ENCODE measurements around the gene HIPK2. TPM values are rescaled to one million over a fixed set of nuclear protein-coding genes. Genes with fewer than 3 reads are reported as not detected.

The HIPK2 gene
- total and polyA plus RNA-seq, 2 experiments from 2014 or later: 7.3 to 16.9 TPM

DNA sequence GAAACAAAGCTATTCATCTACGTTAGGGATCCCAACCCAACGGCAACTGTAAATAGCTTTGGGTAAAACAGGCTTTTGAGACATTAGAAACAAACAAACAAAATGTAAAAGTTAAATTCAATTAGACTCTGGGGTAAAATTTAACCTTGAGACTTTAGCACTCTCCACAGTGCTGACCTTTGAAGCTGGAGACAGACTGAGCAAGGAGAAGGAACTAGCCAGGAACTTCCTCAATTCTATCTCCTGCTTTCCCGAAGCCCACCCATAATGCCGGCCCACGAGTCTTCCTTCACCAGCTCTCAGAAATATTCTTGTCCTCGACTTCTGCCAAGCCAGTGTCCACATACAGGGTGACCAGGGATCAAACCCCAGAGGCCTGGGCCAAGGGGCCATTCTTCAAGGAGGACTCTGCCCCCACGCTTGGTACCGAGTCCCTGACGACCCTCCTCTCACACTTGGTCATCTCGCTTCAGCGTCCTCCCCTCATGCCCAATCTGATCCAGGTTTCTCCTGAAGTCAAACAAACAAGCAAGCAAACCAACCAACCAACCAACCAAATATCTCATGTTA is 114.1 kb downstream of the HIPK2 start:
- H3K36me3 Mint-ChIP-seq (ENCODE audit: low read depth): no peaks in the 10 kb centered on the region
- no peaks in the 10 kb centered on the region for H3K27me3 ChIP-seq (ENCODE audit: insufficient read depth)
- peaks cover 14% of the 10 kb centered on the region for H3K27me3 Mint-ChIP-seq (ENCODE audit: insufficient read depth, low read depth, poor library complexity)
- peaks cover 31% of the 10 kb centered on the region for H3K4me1 Mint-ChIP-seq
- H3K4me3 Mint-ChIP-seq: no peak overlapping the region
- H3K4me3 ChIP-seq: no peak overlapping the region
- no peak for ATAC-seq
- 0 out of 2 replicates have a peak, but pooled peaks cover 5% of the 10 kb centered on the region for H3K9me2 ChIP-seq (ENCODE audit: insufficient read depth)
- peak overlapping the region; percentile 43; the same call in 1 of the 2 replicates for H3K27ac Mint-ChIP-seq
- no peak overlapping the region for H2AFZ ChIP-seq
- no peak overlapping the region for H3K4me2 ChIP-seq
- H3K4me1 ChIP-seq (ENCODE audit: insufficient read depth): peaks cover 22% of the 10 kb centered on the region
- TF ChIP-seq, protein P1, sequence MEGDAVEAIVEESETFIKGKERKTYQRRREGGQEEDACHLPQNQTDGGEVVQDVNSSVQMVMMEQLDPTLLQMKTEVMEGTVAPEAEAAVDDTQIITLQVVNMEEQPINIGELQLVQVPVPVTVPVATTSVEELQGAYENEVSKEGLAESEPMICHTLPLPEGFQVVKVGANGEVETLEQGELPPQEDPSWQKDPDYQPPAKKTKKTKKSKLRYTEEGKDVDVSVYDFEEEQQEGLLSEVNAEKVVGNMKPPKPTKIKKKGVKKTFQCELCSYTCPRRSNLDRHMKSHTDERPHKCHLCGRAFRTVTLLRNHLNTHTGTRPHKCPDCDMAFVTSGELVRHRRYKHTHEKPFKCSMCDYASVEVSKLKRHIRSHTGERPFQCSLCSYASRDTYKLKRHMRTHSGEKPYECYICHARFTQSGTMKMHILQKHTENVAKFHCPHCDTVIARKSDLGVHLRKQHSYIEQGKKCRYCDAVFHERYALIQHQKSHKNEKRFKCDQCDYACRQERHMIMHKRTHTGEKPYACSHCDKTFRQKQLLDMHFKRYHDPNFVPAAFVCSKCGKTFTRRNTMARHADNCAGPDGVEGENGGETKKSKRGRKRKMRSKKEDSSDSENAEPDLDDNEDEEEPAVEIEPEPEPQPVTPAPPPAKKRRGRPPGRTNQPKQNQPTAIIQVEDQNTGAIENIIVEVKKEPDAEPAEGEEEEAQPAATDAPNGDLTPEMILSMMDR (conservative IDR thresholded peaks at IDR 0.05; ENCODE audit: low read depth in 2 of 2): no peak
- no peak for TF ChIP-seq STAT1 (IDR thresholded peaks at IDR 0.05; ENCODE audit: unreplicated experiment)
- no peak for TF ChIP-seq EZH2phosphoT487 (IDR thresholded peaks at IDR 0.05; ENCODE audit: unreplicated experiment)
- TF ChIP-seq EZH2 (IDR thresholded peaks at IDR 0.05; ENCODE audit: low read depth, unreplicated experiment): no peak
- no peak for TF ChIP-seq CREB1 (CRISPR knock-in tag; IDR thresholded peaks at IDR 0.05; ENCODE audit: low read depth)
- TF ChIP-seq POLR2AphosphoS5 (IDR thresholded peaks at IDR 0.05; ENCODE audit: low read depth): no peak
- no peak for TF ChIP-seq ZNF114 (CRISPR knock-in tag; IDR thresholded peaks at IDR 0.05)
- TF ChIP-seq, protein P2, sequence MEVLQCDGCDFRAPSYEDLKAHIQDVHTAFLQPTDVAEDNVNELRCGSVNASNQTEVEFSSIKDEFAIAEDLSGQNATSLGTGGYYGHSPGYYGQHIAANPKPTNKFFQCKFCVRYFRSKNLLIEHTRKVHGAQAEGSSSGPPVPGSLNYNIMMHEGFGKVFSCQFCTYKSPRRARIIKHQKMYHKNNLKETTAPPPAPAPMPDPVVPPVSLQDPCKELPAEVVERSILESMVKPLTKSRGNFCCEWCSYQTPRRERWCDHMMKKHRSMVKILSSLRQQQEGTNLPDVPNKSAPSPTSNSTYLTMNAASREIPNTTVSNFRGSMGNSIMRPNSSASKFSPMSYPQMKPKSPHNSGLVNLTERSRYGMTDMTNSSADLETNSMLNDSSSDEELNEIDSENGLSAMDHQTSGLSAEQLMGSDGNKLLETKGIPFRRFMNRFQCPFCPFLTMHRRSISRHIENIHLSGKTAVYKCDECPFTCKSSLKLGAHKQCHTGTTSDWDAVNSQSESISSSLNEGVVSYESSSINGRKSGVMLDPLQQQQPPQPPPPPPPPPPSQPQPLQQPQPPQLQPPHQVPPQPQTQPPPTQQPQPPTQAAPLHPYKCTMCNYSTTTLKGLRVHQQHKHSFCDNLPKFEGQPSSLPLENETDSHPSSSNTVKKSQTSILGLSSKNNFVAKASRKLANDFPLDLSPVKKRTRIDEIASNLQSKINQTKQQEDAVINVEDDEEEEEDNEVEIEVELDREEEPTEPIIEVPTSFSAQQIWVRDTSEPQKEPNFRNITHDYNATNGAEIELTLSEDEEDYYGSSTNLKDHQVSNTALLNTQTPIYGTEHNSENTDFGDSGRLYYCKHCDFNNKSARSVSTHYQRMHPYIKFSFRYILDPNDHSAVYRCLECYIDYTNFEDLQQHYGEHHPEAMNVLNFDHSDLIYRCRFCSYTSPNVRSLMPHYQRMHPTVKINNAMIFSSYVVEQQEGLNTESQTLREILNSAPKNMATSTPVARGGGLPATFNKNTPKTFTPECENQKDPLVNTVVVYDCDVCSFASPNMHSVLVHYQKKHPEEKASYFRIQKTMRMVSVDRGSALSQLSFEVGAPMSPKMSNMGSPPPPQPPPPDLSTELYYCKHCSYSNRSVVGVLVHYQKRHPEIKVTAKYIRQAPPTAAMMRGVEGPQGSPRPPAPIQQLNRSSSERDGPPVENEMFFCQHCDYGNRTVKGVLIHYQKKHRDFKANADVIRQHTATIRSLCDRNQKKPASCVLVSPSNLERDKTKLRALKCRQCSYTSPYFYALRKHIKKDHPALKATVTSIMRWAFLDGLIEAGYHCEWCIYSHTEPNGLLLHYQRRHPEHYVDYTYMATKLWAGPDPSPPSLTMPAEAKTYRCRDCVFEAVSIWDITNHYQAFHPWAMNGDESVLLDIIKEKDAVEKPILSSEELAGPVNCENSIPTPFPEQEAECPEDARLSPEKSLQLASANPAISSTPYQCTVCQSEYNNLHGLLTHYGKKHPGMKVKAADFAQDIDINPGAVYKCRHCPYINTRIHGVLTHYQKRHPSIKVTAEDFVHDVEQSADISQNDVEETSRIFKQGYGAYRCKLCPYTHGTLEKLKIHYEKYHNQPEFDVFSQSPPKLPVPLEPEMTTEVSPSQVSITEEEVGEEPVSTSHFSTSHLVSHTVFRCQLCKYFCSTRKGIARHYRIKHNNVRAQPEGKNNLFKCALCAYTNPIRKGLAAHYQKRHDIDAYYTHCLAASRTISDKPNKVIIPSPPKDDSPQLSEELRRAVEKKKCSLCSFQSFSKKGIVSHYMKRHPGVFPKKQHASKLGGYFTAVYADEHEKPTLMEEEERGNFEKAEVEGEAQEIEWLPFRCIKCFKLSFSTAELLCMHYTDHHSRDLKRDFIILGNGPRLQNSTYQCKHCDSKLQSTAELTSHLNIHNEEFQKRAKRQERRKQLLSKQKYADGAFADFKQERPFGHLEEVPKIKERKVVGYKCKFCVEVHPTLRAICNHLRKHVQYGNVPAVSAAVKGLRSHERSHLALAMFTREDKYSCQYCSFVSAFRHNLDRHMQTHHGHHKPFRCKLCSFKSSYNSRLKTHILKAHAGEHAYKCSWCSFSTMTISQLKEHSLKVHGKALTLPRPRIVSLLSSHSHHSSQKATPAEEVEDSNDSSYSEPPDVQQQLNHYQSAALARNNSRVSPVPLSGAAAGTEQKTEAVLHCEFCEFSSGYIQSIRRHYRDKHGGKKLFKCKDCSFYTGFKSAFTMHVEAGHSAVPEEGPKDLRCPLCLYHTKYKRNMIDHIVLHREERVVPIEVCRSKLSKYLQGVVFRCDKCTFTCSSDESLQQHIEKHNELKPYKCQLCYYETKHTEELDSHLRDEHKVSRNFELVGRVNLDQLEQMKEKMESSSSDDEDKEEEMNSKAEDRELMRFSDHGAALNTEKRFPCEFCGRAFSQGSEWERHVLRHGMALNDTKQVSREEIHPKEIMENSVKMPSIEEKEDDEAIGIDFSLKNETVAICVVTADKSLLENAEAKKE (CRISPR knock-in tag; IDR thresholded peaks at IDR 0.05): no peak
- TF ChIP-seq, protein P3, sequence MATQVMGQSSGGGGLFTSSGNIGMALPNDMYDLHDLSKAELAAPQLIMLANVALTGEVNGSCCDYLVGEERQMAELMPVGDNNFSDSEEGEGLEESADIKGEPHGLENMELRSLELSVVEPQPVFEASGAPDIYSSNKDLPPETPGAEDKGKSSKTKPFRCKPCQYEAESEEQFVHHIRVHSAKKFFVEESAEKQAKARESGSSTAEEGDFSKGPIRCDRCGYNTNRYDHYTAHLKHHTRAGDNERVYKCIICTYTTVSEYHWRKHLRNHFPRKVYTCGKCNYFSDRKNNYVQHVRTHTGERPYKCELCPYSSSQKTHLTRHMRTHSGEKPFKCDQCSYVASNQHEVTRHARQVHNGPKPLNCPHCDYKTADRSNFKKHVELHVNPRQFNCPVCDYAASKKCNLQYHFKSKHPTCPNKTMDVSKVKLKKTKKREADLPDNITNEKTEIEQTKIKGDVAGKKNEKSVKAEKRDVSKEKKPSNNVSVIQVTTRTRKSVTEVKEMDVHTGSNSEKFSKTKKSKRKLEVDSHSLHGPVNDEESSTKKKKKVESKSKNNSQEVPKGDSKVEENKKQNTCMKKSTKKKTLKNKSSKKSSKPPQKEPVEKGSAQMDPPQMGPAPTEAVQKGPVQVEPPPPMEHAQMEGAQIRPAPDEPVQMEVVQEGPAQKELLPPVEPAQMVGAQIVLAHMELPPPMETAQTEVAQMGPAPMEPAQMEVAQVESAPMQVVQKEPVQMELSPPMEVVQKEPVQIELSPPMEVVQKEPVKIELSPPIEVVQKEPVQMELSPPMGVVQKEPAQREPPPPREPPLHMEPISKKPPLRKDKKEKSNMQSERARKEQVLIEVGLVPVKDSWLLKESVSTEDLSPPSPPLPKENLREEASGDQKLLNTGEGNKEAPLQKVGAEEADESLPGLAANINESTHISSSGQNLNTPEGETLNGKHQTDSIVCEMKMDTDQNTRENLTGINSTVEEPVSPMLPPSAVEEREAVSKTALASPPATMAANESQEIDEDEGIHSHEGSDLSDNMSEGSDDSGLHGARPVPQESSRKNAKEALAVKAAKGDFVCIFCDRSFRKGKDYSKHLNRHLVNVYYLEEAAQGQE (IDR thresholded peaks at IDR 0.05; ENCODE audit: unreplicated experiment): no peak
- peaks cover 2% of the 10 kb centered on the region; the same call in 1 of the 3 replicates for H3K9me3 Mint-ChIP-seq
- no peak overlapping the region for H3K27ac ChIP-seq (ENCODE audit: low read depth)
- no peaks in the 10 kb centered on the region; the same call in 1 of the 2 replicates for H4K20me1 ChIP-seq (replicated peaks; ENCODE audit: insufficient read depth)
- no peaks in the 10 kb centered on the region for H3K79me2 ChIP-seq (replicated peaks; ENCODE audit: insufficient read depth)
- DNase-seq (ENCODE audit: low spot score): no peak
- H3K36me3 ChIP-seq (ENCODE audit: insufficient read depth): no peaks in the 10 kb centered on the region
- no peaks in the 10 kb centered on the region for H3F3A ChIP-seq (replicated peaks; ENCODE audit: low read depth)

Data from GM23338 (cell line).